Lower lobe of right lung (tissue), 2 donors: ENCODE data around the gene MRPL28. TPM values are rescaled to one million over a fixed set of nuclear protein-coding genes. Genes with fewer than 3 reads are reported as not detected.
"Not testable (repeated sequence)": the region's sequence is repeated elsewhere in the genome, so short reads cannot be mapped to it uniquely, and the experiment has no call there.

ENCODE experiments used
- ATAC-seq, 2 donors: fragments of 200-7000 bp; cut with Tn5 transposase; one replicate each; pipeline ENCODE4 v1.9.1; 2020 to 2022; ENCODE audit warnings: mild to moderate bottlenecking in 2 of 2, moderate library complexity in 2 of 2
- DNase-seq: peaks from one replicate; pipeline ENCODE4 v3.0.0-alpha.2; 2020
- H3K27ac ChIP-seq: fragments of 200-600 bp; one replicate; pipeline ENCODE4 v1.8.0; 2022
- H3K27me3 ChIP-seq: fragments of 200-600 bp; one replicate; pipeline ENCODE4 v1.8.0; 2022; ENCODE audit warnings: low read depth
- H3K36me3 ChIP-seq: fragments of 200-600 bp; one replicate; pipeline ENCODE4 v1.8.0; 2022; ENCODE audit warnings: mild to moderate bottlenecking
- H3K4me1 ChIP-seq: fragments of 200-600 bp; one replicate; pipeline ENCODE4 v1.8.0; 2022
- H3K4me3 ChIP-seq: fragments of 200-600 bp; one replicate; pipeline ENCODE4 v1.8.0; 2022; ENCODE audit warnings: mild to moderate bottlenecking
- H3K9me3 ChIP-seq: fragments of 200-600 bp; one replicate; pipeline ENCODE4 v1.8.0; 2022
- intact Hi-C: fragments of 100-400 bp; cut with DNase I; formaldehyde crosslinking; loops from one replicate; pipeline ENCODE4 v1.11.0; 2022
- long read RNA-seq: library from polyadenylated mRNA; unstranded; transcript quantifications from one replicate; pipeline ENCODE4 v2.0.0, GENCODE V29; 2021
- total RNA-seq: library from RNA; stranded (reverse); fragmentation: NEBNext Ultra II Directional; extraction: Animal tissue kit (Norgen Biotek cat#: 25700); gene quantifications from one replicate; pipeline ENCODE4 v1.2.1, GENCODE V29; 2021
- TF ChIP-seq, protein P1 (sequence below): fragments of 200-600 bp; IDR thresholded peaks from one replicate; pipeline ENCODE4 v1.8.0; 2022; ENCODE audit warnings: antibody characterized with exemption, mild to moderate bottlenecking
- donor health status: DM: no; HTN: yes; CAD: no; lungs with severe emphysema.

The MRPL28 gene
- 43.4 TPM for total RNA-seq
- long read RNA-seq, transcript MRPL28-210 (5 exons, 1,512 nt), result minor isoform, 6 of 66 reads
- long read RNA-seq, transcript MRPL28-201 (6 exons, 1,098 nt), result major isoform, 36 of 66 reads
- long read RNA-seq, partial matches to known transcripts, result 22 of 66 reads
- long read RNA-seq, other reads (novel, unspliced or antisense), result 1 of 66 reads

- intact Hi-C loops, result no loop called here
- no peaks in the 10 kb centered on the region for H3K27me3 ChIP-seq
- peaks cover 68% of the 10 kb centered on the region for H3K36me3 ChIP-seq
- peak within 1 kb of the TSS; percentile 80 for H3K27ac ChIP-seq
- peak; percentile 94 to 97 for ATAC-seq
- H3K4me3 ChIP-seq, result peak within 1 kb of the TSS; percentile 44
- TF ChIP-seq, protein P1, sequence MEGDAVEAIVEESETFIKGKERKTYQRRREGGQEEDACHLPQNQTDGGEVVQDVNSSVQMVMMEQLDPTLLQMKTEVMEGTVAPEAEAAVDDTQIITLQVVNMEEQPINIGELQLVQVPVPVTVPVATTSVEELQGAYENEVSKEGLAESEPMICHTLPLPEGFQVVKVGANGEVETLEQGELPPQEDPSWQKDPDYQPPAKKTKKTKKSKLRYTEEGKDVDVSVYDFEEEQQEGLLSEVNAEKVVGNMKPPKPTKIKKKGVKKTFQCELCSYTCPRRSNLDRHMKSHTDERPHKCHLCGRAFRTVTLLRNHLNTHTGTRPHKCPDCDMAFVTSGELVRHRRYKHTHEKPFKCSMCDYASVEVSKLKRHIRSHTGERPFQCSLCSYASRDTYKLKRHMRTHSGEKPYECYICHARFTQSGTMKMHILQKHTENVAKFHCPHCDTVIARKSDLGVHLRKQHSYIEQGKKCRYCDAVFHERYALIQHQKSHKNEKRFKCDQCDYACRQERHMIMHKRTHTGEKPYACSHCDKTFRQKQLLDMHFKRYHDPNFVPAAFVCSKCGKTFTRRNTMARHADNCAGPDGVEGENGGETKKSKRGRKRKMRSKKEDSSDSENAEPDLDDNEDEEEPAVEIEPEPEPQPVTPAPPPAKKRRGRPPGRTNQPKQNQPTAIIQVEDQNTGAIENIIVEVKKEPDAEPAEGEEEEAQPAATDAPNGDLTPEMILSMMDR, result no peak
- peak; percentile 96 for DNase-seq
- peaks cover 19% of the 10 kb centered on the region for H3K4me1 ChIP-seq
- no peaks in the 10 kb centered on the region for H3K9me3 ChIP-seq
Observed at GRCh38 chr16:370443-370842, at the start of gene MRPL28. TSS of gene MRPL28 (minus strand) at chr16:370538. CDS start at chr16:370218, 320 bp downstream.

- H3K9me3 ChIP-seq, H3K36me3 ChIP-seq, H3K4me3 ChIP-seq, DNase-seq, ATAC-seq, H3K4me1 ChIP-seq, intact Hi-C loops, H3K27ac ChIP-seq, H3K27me3 ChIP-seq: not testable (repeated sequence)
Observed at GRCh38 chr16:415170-415498, 44.8 kb upstream of the MRPL28 start.

- TF ChIP-seq, protein P1, result no peak
- Histone ChIP-seq H3K4me1 (no peaks in the 10 kb centered on the region), H3K9me3 (no peaks in the 10 kb centered on the region), H3K36me3 (peaks cover 7% of the 10 kb centered on the region), H3K4me3 (no peak overlapping the region), H3K27ac (no peak overlapping the region), H3K27me3 (no peaks in the 10 kb centered on the region)
- no peak for DNase-seq
- intact Hi-C loops, result no loop called here
- ATAC-seq, result no peak
Observed at GRCh38 chr16:414395-415169, 44.2 kb upstream of the MRPL28 start.

DNA sequence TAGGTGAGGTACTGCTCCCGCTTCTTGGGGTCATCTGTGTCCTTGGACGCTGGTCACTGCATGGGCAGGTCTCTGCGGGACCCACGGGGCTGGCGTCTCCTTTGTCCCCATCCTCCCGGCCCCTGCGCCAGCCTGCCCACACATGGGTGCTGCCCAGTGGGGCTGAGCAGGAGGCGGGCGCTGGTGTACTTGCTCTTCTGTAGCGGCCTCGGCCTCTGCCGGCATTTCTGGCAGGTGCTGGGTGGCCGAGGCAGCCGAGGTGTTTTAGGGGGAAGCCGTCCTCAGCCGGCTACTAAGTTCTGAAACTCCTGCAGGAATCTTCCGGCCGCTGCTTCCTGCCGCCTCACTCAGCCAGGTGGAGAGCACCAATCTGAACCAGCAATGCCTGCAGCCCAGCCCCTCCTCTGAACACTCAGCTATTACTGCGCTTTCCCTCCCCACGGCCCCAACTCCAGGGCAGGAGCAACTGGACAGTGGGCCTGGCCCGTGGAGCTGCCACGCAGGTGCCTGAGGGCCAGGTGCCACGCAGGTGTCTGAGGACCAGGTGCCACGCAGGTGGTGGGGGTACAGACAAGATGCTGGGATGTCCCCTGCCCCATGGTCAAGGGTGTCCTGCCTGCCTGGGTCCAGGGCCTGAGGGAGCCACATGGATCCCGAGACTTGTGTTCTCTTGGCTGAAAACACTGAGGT is 41.4 kb upstream of the MRPL28 start:
- Histone ChIP-seq H3K27me3 (no peaks in the 10 kb centered on the region), H3K36me3 (peaks cover 14% of the 10 kb centered on the region), H3K4me3 (no peak overlapping the region), H3K4me1 (no peaks in the 10 kb centered on the region), H3K9me3 (no peaks in the 10 kb centered on the region), H3K27ac (no peak overlapping the region)
- ATAC-seq (peak in 1 of 2 donors; percentile 27), DNase-seq (no peak)
- intact Hi-C loops, result no loop called here
- TF ChIP-seq, protein P1, result no peak

GRCh38 chr16:410516-411178 is 40.3 kb upstream of the MRPL28 start:
- Histone ChIP-seq H3K9me3 (no peaks in the 10 kb centered on the region), H3K27me3 (no peaks in the 10 kb centered on the region), H3K4me1 (no peaks in the 10 kb centered on the region), H3K36me3 (peaks cover 14% of the 10 kb centered on the region), H3K4me3 (no peak overlapping the region), H3K27ac (no peak overlapping the region)
- TF ChIP-seq, protein P1, result no peak
- intact Hi-C loops, result no loop called here
- ATAC-seq, result no peak
- DNase-seq, result no peak
